GM19023 (cell line): ENCODE results near the gene PALS2.

Experiments
- ATAC-seq: cut with Tn5 transposase; IDR thresholded peaks from one replicate; pipeline ENCODE4 v1.9.1; 2021; ENCODE audit warnings: mild to moderate bottlenecking, moderate library complexity; ENCODE audit not compliant: unreplicated experiment

PALS2 gene

GRCh38 chr7:24587853-24588252, 14.6 kb downstream of the PALS2 start:
- ATAC-seq, result peak; percentile 78

GRCh38 chr7:24591152-24591551, 17.9 kb downstream of the PALS2 start:
- ATAC-seq, result no peak

DNA sequence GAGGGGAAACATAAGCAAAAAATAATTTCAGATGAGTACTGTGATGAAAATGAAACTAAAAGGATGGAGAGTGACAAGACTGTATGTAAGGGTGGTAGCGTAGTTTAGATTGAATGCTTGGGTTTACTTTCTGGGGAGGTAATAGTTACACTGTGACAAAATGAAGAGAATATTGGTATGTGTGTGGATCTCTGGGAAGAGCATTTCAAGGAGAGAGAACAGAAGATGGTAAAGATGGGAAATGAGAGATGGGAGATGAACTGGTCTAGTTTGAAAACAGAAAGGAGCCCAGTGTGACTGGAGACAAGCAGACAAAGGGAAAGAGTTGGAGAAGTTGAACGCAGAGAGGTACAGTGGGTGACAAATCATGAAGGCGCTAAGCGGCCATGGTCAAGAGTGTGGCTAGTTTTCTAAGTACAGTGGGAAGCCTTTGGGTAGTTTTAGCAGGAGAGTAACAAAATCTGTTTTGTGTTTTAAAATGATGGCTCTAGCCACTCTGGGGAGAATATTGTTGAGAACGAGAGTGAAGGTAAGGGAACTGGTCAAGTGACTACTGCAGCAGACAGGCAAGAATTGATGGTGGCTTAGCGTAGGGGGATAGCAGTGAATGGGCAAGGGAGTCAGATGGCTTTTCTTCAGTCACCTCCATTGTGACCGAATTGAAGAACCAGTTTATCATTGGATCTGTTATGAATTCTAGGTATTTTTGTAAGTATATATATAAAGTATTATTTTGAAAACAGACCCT, 22.6 kb downstream of the PALS2 start:
- peak; percentile 59 for ATAC-seq

- ATAC-seq, result no peak
Observed at GRCh38 chr7:24597014-24597413, 23.8 kb downstream of the PALS2 start.

GRCh38 chr7:24601600-24601999, 28.3 kb downstream of the PALS2 start:
- no peak for ATAC-seq

DNA sequence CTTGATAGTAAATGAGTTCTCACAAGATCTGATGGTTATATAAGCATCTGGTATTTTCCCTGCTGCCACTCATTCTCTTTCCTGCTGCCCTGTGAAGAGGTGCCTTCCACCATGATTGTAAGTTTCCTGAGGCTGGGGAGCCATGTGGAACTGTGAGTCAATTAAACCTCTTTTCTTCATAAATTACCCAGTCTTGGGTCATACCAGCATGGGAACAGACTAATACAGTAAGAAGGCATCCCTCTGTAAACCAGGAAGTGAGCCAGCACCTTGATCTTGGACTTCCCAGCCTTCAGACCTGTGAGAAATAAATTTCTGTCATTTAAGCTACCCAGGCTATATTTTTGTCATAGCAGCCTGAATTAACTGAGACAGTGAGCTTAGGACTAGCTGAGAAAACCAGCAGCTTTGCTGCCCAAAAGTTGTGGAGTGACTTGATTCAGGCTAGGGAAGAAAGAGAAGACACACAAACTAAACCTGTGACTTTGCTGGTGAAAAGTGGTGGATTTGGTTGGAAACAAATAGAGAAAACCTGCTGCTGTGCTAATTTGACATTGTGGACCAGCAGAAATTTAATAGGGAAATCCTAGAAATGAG, 29.7 kb downstream of the PALS2 start:
- no peak for ATAC-seq

DNA sequence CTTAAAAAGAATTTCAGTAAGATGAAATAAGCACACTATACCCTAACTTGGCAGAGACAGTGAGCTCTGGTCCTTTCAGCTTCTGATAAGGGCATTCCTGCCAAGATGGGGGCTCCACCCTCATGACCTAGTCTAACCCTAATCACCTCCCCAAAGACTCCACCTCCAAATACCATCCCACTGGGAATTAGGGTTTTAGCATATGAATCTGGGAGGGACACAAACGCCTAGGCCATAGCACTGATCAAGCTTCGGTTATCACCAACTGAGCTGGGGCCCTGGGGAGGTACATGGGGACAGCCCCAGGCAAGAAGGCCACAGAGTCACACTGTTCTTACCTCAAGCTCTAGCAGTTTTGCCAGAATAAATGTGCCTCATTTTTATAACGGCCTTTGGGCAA, 31.4 kb downstream of the PALS2 start:
- ATAC-seq, result no peak

DNA sequence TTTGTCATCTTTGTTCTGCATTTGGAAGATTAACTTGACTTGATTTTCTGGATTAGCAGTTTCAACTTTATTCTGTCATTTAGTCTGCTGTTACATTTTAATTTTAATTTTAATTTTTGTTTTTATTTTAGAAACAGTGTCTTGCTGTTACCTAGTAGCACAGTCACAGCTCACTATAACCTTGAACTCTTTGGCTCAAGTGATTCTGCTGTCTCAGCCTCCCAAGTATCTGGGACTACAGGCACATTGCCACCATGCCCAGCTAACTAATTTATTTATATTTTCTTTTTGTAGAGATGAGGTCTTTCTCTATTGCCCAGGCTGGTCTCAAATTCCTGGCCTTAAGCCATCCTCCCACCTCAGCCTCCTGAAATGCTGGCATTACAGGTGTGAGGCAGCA, 35.3 kb downstream of the PALS2 start:
- no peak for ATAC-seq

DNA sequence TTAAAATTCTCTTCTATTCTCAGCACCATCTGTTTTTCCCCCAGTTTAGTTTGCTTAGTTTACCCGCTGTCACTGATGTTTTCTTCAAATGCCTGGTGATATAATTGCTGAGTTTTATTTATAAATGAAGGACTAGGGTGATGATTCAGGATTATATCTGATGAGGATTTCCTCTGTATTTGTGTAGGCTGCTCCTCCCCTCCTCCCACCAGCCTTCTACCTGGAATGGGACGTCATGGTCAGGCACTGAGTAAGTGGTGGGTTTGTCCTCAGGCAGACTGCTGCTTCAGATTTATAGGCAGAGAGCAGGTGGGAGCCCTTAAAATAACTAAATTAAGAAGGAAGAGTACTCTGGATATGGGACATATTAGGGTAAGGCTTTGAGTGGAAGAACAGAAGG, 35.8 kb downstream of the PALS2 start:
- ATAC-seq, result no peak

- no peak for ATAC-seq
Observed at GRCh38 chr7:24609570-24609969, 36.3 kb downstream of the PALS2 start.

GRCh38 chr7:24611130-24611529, 37.9 kb downstream of the PALS2 start:
- ATAC-seq, result no peak

DNA sequence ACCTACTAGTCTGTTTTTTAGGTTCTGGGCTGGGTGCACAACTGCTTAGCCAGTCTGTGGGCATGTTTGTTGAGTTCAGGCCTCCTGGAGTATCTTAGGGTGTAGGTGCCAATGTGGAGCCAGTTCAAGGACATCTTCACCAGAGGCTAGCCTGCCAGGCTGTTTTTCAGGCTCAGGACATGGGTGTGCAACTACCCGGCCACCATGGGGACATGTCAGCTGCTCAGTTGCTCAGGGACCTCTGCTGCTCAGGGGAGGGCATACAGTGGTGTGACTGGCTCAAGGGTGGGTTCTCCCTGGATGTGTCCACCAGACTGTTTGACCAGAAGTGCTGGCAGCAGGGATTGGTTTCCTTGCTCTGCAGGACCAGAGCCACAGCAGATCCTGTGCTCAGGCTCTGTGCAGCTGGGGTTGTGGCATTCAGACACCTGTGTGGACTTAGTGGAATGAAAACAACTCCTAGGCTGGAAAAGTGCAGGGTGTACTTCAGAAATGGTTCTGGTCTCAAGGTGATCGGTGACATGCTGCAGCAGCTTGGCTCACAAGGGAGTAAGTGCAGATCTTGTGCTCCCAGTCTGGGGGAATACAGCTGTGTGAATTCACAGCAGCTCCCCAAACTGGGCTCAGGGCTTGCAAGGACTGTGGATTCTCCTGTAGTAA, 44.8 kb downstream of the PALS2 start:
- ATAC-seq, result no peak

DNA sequence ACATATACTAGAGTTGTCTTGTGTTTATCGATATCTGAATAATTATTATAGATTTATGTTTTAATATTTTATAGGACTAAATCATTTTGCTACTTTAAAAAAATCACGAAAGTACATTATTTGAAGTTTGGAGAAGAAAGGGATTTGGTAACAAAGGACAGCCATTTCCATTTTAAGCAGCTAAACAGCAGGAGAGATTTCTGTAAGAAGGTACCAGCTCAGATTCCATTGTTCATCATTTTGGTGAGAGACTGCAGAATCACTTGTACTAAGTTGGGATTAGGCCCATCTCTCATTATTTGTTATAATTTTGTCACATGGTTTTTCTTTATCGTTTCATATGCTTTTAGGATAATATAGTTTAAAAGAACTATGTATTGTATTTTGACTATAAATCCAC, 46.7 kb downstream of the PALS2 start:
- ATAC-seq, result no peak

DNA sequence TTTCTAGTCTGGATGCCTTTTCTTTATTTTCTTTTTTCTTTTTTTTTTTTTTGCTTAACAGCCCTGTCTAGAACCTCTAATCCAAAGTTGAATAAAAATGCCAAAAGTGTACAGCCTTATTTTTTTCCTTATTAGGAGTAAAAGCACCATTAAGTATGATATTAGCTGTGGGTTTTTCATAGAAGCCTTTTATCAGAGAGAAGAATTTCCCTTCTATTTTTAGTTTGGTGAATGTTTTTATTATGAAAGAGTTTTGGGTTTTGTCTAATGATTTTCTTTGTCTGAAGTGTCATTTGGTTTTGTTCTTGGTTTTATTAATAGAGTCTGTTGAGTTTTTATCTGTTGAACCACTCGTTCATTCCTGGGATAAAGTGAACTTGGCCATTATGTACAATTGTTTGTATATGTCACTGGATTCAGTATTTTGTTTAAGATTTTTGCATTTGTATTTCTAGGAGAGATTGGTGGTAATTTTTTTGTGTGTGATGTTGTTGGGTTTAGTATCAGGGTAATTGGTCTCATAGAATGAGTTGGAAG, 49.5 kb downstream of the PALS2 start:
- ATAC-seq, result no peak
